HEK293T (cell line): Measurements from ENCODE around the gene NPAT.

Source experiments
- ARNT ChIP-seq: fragments of 450-650 bp; IDR thresholded peaks from 2 replicates; pipeline ENCODE4 v1.6.1; 2017; ENCODE audit warnings: mild to moderate bottlenecking
- CTBP1 ChIP-seq: fragments of 450-650 bp; IDR thresholded peaks from 2 replicates; pipeline ENCODE4 v1.6.1; 2016; ENCODE audit warnings: borderline replicate concordance
- ELF4 ChIP-seq: fragments of 450-650 bp; IDR thresholded peaks from 2 replicates; pipeline ENCODE4 v1.6.1; 2017; ENCODE audit warnings: antibody characterized with exemption
- FOXA1 ChIP-seq: fragments of 450-650 bp; IDR thresholded peaks from 2 replicates; pipeline ENCODE4 v1.6.1; 2016; ENCODE audit warnings: mild to moderate bottlenecking
- FOXK2 ChIP-seq: fragments of 450-650 bp; IDR thresholded peaks from 2 replicates; pipeline ENCODE4 v1.6.1; 2016; ENCODE audit warnings: mild to moderate bottlenecking
- HDGF ChIP-seq: fragments of 450-650 bp; IDR thresholded peaks from 2 replicates; pipeline ENCODE4 v1.6.1; 2017; ENCODE audit warnings: antibody characterized with exemption, borderline replicate concordance
- NFRKB ChIP-seq: fragments of 450-650 bp; IDR thresholded peaks from 2 replicates; pipeline ENCODE4 v1.6.1; 2016; ENCODE audit warnings: mild to moderate bottlenecking, moderate library complexity
- PKNOX1 ChIP-seq: fragments of 450-650 bp; IDR thresholded peaks from 2 replicates; pipeline ENCODE4 v1.6.1; 2016
- SP1 ChIP-seq: fragments of 450-650 bp; IDR thresholded peaks from 2 replicates; pipeline ENCODE4 v1.6.1; 2017
- TARDBP ChIP-seq: fragments of 450-650 bp; IDR thresholded peaks from 2 replicates; pipeline ENCODE4 v1.6.1; 2016

- TF ChIP-seq FOXK2 = no peak
- TF ChIP-seq FOXA1 = no peak
- no peak for TF ChIP-seq ARNT
- TF ChIP-seq SP1 = no peak
- no peak for TF ChIP-seq CTBP1
- no peak for TF ChIP-seq PKNOX1
- no peak for TF ChIP-seq ELF4
- TF ChIP-seq TARDBP = no peak
- TF ChIP-seq HDGF = no peak
- TF ChIP-seq NFRKB = no peak
These were observed 54.8 kb downstream of the NPAT start for GRCh38 chr11:108167624-108168023.
